KOPT-K1 (cell line): ENCODE results near the gene CCDC68.

Source experiments
- H3K27ac ChIP-seq: fragments of 200-600 bp; sonication (generic); 2 replicates; pipeline ENCODE4 v1.5.1; 2016; ENCODE audit warnings: antibody characterized with exemption, mild to moderate bottlenecking, low read depth, low read length; ENCODE audit not compliant: poor library complexity, severe bottlenecking
- H3K36me3 ChIP-seq: fragments of 200-600 bp; sonication (generic); 2 replicates; pipeline ENCODE4 v1.5.1; 2017; ENCODE audit warnings: antibody characterized with exemption, mild to moderate bottlenecking, low read length, moderate library complexity; ENCODE audit not compliant: insufficient read depth
- H3K9me3 ChIP-seq: fragments of 200-600 bp; sonication (generic); 2 replicates; pipeline ENCODE4 v1.5.1; 2017; ENCODE audit warnings: antibody characterized with exemption, low read length, mild to moderate bottlenecking; ENCODE audit not compliant: insufficient read depth, poor library complexity, severe bottlenecking

The CCDC68 gene

GRCh38 chr18:54947091-54947490, 12.2 kb downstream of the CCDC68 start:
- Histone ChIP-seq H3K9me3 (no peaks in the 10 kb centered on the region), H3K27ac (no peak overlapping the region), H3K36me3 (no peaks in the 10 kb centered on the region)

DNA sequence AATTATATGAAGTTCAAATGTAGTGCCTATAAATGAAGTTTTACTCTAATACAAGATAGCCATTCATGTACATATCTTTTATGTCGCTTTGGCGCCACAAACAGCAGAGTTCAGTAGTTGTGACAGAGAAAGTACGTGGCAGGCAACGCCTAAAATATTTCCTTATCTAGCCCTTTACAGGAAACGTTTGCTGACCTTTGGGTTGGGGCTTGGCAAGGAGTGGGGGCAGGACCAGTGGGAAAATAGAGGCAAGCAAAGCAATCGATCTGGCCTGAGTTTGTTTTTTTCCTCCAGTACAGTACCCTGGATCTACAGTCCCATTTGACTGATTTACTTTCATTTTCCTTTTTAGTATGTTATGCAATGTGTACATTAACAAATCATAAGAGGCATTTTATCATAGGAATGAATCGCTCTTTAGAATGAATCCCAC, 13.1 kb downstream of the CCDC68 start:
- Histone ChIP-seq H3K9me3 (no peaks in the 10 kb centered on the region), H3K27ac (peak overlapping the region; percentile 54), H3K36me3 (no peaks in the 10 kb centered on the region)

GRCh38 chr18:54945576-54946125, 13.6 kb downstream of the CCDC68 start:
- peak overlapping the region; percentile 54 for H3K27ac ChIP-seq
- H3K36me3 ChIP-seq: no peaks in the 10 kb centered on the region
- H3K9me3 ChIP-seq: no peaks in the 10 kb centered on the region

- Histone ChIP-seq H3K36me3 (no peaks in the 10 kb centered on the region), H3K27ac (no peak overlapping the region), H3K9me3 (no peaks in the 10 kb centered on the region)
Measured at GRCh38 chr18:54942569-54942968, 16.7 kb downstream of the CCDC68 start.

- H3K27ac ChIP-seq: no peak overlapping the region
- H3K9me3 ChIP-seq: no peaks in the 10 kb centered on the region
- no peaks in the 10 kb centered on the region for H3K36me3 ChIP-seq
Measured at GRCh38 chr18:54942144-54942543, 17.1 kb downstream of the CCDC68 start.

DNA sequence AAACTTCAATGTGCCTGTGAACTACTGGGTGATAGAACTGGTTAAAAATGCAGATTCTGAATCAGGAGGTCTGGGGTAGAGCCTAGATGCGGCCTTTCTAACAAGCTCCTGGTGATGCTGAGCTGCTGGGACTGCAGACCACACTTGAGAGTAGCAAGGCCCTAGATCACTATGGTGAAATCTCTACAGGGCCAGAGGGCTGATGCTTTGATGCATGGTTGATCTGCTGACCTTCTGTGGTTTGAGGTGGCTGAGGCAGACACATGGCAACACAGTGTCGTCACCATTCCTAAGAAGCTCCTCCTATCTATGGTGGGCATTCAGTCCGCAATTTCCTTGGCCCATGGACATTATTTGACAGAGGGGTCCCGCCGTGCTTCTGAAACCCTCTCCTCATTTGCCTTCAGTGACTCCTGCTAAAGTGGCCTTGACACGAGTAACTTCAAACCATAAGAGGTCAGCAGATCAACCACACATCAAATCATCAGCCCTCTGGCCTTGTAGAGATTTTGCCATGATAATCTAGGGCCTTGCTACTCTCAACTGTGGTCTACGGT, 19.8 kb downstream of the CCDC68 start:
- H3K27ac ChIP-seq: no peak overlapping the region
- H3K9me3 ChIP-seq: no peaks in the 10 kb centered on the region
- H3K36me3 ChIP-seq: no peaks in the 10 kb centered on the region

DNA sequence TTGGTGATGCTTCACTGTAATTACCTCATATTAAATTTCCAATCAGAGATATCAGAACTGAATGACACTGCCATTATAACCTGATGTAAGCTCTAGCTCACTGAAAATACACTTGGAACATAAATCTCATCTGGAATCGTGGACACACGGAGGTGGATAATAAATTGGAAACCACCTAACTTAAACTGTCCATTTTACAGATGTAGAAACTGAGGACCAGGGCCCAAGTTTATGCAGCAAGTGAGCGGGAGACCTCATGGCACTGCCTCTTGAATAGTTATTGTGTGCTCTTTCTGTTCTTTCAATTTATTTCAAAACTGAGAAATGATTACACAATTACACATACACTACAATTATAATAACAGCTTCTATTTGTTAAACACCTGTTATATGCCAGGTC, 20.8 kb downstream of the CCDC68 start:
- Histone ChIP-seq H3K36me3 (no peaks in the 10 kb centered on the region), H3K9me3 (no peaks in the 10 kb centered on the region), H3K27ac (no peak overlapping the region)

DNA sequence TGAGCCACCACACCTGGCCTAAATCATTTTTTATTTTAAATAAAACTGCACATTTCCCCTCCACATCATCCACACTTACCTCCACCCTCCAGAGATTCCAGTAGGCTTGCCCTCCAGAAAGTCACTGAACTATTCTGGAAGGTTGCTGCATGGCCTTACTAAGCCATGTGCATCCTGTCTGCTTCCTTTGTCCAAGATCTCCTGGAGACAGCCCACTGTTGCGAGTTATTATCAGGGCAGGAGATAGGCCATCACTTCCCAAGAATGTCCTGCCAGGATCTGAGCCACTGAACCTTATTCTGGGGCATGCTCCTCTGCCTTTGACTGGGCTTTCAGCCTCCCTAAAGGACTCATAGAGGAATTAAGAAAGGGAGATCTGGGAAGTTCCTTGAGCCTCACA, 26.8 kb downstream of the CCDC68 start:
- H3K27ac ChIP-seq: no peak overlapping the region
- H3K36me3 ChIP-seq: no peaks in the 10 kb centered on the region
- H3K9me3 ChIP-seq: no peaks in the 10 kb centered on the region

DNA sequence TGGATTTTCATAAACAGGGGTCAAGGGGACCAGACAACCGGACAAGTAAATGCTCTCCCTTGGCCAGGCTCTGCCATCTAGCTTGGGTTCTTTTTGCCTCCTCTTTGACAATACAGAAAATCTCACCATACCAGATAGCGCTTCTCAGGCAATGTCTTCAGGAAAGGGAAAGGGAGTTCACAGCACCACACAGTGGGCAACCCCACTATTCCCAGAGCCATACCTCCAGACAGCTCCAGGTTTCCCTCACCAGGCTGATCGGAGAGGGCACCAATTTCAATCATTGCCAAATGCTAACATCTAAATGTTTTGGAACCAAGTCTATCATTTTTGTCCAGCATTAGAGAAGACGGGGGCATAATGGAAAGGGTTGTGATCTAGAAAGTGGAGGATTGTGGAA, 28.1 kb downstream of the CCDC68 start:
- no peaks in the 10 kb centered on the region for H3K9me3 ChIP-seq
- no peaks in the 10 kb centered on the region for H3K36me3 ChIP-seq
- no peak overlapping the region for H3K27ac ChIP-seq

GRCh38 chr18:54928236-54928635, 31.0 kb downstream of the CCDC68 start:
- H3K9me3 ChIP-seq: no peaks in the 10 kb centered on the region
- no peaks in the 10 kb centered on the region for H3K36me3 ChIP-seq
- no peak overlapping the region for H3K27ac ChIP-seq

GRCh38 chr18:54926593-54927325, 32.5 kb downstream of the CCDC68 start:
- H3K27ac ChIP-seq: no peak overlapping the region
- no peaks in the 10 kb centered on the region for H3K9me3 ChIP-seq
- no peaks in the 10 kb centered on the region for H3K36me3 ChIP-seq

- Histone ChIP-seq H3K36me3 (no peaks in the 10 kb centered on the region), H3K27ac (no peak overlapping the region), H3K9me3 (no peaks in the 10 kb centered on the region)
Measured at GRCh38 chr18:54924948-54925347, 34.3 kb downstream of the CCDC68 start.

DNA sequence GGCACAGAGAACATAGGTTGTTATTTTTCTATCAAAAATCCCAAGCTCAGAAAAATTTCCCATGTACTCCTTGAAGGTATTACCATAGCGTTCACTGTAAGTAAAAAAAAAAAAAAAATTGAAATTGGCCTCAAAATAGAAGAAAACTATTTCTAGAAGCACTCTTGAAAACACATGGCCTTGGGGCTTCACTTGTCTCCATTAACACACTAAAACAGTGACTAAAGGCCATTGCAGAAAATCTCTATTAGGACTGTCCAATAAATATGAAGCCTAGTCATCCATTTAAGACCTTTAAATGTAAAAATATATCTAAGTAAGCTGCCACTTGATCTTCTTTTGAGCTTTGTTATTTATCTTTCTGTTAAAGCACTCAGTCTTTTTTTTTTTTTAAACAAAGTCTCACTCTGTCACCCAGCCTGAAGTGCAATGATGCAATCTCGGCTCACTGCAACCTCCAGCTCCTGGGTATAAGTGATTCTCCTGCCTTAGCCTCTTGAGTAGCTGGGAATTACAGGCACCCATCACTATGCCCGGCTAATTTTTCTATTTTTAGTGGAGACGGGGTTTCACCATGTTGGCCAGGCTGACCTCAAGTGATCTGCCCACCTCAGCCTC, 35.8 kb downstream of the CCDC68 start:
- no peaks in the 10 kb centered on the region for H3K9me3 ChIP-seq
- no peaks in the 10 kb centered on the region for H3K36me3 ChIP-seq
- no peak overlapping the region for H3K27ac ChIP-seq

GRCh38 chr18:54919412-54919811, 39.8 kb downstream of the CCDC68 start:
- Histone ChIP-seq H3K27ac (no peak overlapping the region), H3K9me3 (no peaks in the 10 kb centered on the region), H3K36me3 (no peaks in the 10 kb centered on the region)

DNA sequence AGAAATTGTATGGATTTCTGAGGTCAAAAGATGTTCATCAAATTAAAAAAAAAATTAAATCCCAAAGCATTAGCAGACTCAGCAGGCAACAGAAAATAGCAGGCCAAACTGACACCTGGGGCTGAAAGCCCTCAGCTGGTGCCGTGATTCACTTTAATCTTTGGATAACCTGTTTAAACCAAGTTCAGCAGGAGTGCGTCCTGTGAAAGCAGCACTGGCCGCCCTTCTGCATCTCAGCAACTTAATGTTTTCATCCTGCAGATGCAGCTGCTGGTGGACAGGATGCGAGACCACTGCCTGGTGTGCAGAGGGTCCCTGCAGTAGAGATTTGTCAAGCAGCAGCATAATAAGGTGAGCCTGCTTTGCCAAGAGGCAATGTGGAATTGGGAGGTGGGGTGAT, 41.2 kb downstream of the CCDC68 start:
- Histone ChIP-seq H3K9me3 (no peaks in the 10 kb centered on the region), H3K36me3 (no peaks in the 10 kb centered on the region), H3K27ac (no peak overlapping the region)
